ENCODE data around the gene F7.
"Not testable (repeated sequence)": the region's sequence is repeated elsewhere in the genome, so short reads cannot be mapped to it uniquely, and the experiment has no call there.

DNA sequence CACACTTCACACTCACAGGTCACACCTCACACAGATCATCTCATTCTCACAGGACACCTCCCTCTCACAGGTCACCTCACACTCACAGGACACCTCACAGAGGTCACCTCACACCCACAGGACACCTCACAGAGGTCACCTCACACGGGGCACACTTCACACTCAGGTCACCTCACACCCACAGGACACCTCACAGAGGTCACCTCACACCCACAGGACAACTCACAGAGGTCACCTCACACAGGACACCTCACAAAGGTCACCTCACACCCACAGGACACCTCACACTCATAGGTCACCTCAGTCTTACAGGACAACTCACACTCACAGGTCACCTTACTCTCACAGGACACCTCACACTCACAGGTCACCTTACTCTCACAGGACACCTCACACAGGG, 6.9 kb downstream of the F7 start:
- TF ChIP-seq, protein P1, sequence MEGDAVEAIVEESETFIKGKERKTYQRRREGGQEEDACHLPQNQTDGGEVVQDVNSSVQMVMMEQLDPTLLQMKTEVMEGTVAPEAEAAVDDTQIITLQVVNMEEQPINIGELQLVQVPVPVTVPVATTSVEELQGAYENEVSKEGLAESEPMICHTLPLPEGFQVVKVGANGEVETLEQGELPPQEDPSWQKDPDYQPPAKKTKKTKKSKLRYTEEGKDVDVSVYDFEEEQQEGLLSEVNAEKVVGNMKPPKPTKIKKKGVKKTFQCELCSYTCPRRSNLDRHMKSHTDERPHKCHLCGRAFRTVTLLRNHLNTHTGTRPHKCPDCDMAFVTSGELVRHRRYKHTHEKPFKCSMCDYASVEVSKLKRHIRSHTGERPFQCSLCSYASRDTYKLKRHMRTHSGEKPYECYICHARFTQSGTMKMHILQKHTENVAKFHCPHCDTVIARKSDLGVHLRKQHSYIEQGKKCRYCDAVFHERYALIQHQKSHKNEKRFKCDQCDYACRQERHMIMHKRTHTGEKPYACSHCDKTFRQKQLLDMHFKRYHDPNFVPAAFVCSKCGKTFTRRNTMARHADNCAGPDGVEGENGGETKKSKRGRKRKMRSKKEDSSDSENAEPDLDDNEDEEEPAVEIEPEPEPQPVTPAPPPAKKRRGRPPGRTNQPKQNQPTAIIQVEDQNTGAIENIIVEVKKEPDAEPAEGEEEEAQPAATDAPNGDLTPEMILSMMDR (IDR thresholded peaks at IDR 0.05) = not testable (repeated sequence)
- TF ChIP-seq, protein P2, sequence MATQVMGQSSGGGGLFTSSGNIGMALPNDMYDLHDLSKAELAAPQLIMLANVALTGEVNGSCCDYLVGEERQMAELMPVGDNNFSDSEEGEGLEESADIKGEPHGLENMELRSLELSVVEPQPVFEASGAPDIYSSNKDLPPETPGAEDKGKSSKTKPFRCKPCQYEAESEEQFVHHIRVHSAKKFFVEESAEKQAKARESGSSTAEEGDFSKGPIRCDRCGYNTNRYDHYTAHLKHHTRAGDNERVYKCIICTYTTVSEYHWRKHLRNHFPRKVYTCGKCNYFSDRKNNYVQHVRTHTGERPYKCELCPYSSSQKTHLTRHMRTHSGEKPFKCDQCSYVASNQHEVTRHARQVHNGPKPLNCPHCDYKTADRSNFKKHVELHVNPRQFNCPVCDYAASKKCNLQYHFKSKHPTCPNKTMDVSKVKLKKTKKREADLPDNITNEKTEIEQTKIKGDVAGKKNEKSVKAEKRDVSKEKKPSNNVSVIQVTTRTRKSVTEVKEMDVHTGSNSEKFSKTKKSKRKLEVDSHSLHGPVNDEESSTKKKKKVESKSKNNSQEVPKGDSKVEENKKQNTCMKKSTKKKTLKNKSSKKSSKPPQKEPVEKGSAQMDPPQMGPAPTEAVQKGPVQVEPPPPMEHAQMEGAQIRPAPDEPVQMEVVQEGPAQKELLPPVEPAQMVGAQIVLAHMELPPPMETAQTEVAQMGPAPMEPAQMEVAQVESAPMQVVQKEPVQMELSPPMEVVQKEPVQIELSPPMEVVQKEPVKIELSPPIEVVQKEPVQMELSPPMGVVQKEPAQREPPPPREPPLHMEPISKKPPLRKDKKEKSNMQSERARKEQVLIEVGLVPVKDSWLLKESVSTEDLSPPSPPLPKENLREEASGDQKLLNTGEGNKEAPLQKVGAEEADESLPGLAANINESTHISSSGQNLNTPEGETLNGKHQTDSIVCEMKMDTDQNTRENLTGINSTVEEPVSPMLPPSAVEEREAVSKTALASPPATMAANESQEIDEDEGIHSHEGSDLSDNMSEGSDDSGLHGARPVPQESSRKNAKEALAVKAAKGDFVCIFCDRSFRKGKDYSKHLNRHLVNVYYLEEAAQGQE (IDR thresholded peaks at IDR 0.05; ENCODE audit: insufficient read depth in 1 of 2, low read depth in 2 of 2, low read length in 1 of 2) = not testable (repeated sequence)
- TF ChIP-seq TCF7L2 (IDR thresholded peaks at IDR 0.05; ENCODE audit: low read depth, low read length); POLR2AphosphoS5 (IDR thresholded peaks at IDR 0.05; ENCODE audit: low read depth, low read length); SIN3A (IDR thresholded peaks at IDR 0.05; ENCODE audit: borderline replicate concordance, insufficient read depth, low read depth, low read length): not testable (repeated sequence)

All from Panc1 (cell line).